Parathyroid adenoma (tissue), 2 donors: ENCODE data around the gene ABCC12.

Experiments
- H2AFZ ChIP-seq: fragments of 300-600 bp; sonication (generic); one replicate; pipeline ENCODE4 v1.7.0; 2017; ENCODE audit warnings: antibody characterized with exemption, mild to moderate bottlenecking
- H3K27ac ChIP-seq: fragments of 300-600 bp; sonication (generic); one replicate; pipeline ENCODE4 v1.7.0; 2017
- H3K27me3 ChIP-seq: fragments of 300-600 bp; sonication (generic); one replicate; pipeline ENCODE4 v1.7.0; 2017; ENCODE audit warnings: low read length; ENCODE audit not compliant: control insufficient read depth, insufficient read depth
- H3K36me3 ChIP-seq: fragments of 300-600 bp; sonication (generic); one replicate; pipeline ENCODE4 v1.7.0; 2017; ENCODE audit warnings: low read length; ENCODE audit not compliant: control insufficient read depth, insufficient read depth
- H3K4me1 ChIP-seq: fragments of 300-600 bp; sonication (generic); one replicate; pipeline ENCODE4 v1.7.0; 2017; ENCODE audit warnings: control low read depth
- H3K4me2 ChIP-seq: fragments of 300-600 bp; sonication (generic); one replicate; pipeline ENCODE4 v1.7.0; 2017; ENCODE audit warnings: low read length
- H3K4me3 ChIP-seq: fragments of 300-600 bp; sonication (generic); one replicate; pipeline ENCODE4 v1.7.0; 2017; ENCODE audit warnings: low read depth, low read length
- H3K79me2 ChIP-seq: fragments of 300-600 bp; sonication (generic); one replicate; pipeline ENCODE4 v1.7.0; 2017; ENCODE audit warnings: control low read depth
- H3K9ac ChIP-seq: fragments of 300-600 bp; sonication (generic); one replicate; pipeline ENCODE4 v1.7.0; 2017; ENCODE audit warnings: mild to moderate bottlenecking
- H3K9me3 ChIP-seq: fragments of 300-600 bp; sonication (generic); one replicate; pipeline ENCODE4 v1.7.0; 2017; ENCODE audit warnings: low read length; ENCODE audit not compliant: control insufficient read depth
- CTCF ChIP-seq: fragments of 300-600 bp; sonication (generic); IDR thresholded peaks from one replicate; pipeline ENCODE4 v1.7.0; 2017; ENCODE audit warnings: antibody characterized with exemption, mild to moderate bottlenecking
- donor health status: primary hyperparathyroidism.

The ABCC12 gene

DNA sequence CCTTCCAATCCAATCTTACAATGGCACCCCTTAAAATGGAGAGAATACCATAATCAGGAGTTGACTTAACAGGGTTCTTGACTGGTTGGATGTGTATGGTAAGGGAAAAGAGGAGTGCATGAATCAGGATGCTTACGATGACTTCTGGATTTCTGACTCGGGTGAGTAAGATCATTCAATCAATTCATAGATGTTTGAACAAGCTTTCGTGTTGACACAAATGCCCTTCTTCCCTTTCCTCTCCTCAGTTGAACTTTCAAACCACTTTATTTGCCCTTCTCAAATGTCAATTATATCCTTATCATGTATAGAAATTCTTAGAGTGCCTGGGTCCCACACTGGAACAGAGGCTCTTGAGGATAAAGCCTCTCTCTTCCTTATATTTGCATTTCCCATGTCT, 25.9 kb downstream of the ABCC12 start:
- Histone ChIP-seq H3K36me3 (no peaks in the 10 kb centered on the region), H3K4me3 (no peak overlapping the region), H3K4me1 (no peaks in the 10 kb centered on the region), H2AFZ (no peak overlapping the region), H3K9ac (no peak overlapping the region), H3K4me2 (no peak overlapping the region), H3K27ac (no peak overlapping the region), H3K27me3 (no peaks in the 10 kb centered on the region), H3K79me2 (no peaks in the 10 kb centered on the region), H3K9me3 (no peaks in the 10 kb centered on the region)
- no peak for TF ChIP-seq CTCF

DNA sequence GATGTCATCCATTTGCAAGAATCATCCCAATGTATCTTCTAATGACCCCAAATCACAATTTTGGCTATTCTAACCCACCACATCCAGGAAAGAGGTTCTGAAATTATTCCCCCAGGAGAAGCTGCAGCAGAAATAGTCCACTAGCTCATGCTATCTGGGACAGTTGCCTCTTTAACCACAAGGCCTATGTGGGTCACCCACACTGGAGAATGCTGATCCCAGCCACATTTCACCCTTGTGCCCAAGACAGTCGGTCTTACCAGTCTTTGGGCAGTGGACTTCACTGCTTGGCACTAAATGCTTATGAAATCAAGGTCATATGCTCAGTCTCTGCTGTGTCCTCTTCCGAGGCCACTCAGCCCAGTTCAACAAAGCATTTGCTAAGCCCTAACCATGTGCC, 27.0 kb downstream of the ABCC12 start:
- Histone ChIP-seq H3K36me3 (no peaks in the 10 kb centered on the region), H3K4me2 (no peak overlapping the region), H3K9me3 (no peaks in the 10 kb centered on the region), H3K4me3 (no peak overlapping the region), H3K27ac (no peak overlapping the region), H2AFZ (no peak overlapping the region), H3K9ac (no peak overlapping the region), H3K79me2 (no peaks in the 10 kb centered on the region), H3K4me1 (no peaks in the 10 kb centered on the region), H3K27me3 (no peaks in the 10 kb centered on the region)
- no peak for TF ChIP-seq CTCF

DNA sequence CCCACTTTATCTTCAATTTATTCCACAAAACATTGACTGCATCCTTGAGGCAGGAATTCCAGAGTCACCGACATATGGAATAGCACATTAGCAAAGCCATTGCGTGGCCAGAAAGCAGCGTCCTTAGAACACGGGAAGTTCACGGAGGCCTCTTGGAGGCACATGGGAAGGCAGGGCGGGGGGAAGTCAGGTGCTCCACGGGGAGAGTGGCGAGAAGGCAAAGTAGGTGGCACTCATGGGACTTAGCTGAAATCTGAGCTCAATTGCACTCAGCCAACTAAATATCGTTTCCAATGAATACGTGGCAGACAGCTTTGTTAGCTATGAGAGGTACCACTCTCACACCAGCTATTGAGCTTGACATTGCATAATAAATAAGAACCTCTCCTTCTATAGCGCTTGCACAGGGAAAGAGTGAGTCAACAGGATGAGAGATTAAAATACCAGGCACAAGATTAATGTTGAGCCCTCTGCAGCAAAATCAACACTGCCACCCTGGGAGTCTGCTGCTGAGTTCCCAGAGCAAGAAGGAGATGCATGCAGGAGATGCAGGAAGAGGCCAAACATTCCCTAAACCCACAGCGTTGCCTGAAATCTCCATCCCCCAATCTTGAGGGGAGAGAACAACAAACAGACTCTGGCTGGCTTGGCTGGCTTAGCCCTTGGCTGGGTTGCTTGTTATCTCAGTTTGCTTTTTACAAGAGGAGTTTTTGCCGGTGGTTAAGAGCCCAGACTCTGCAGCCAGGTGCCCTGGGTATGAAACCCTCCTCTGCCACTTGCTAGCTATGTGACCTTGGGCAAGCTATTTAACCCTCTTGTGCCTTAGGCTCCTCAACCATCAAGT, 28.8 kb downstream of the ABCC12 start:
- H3K4me2 ChIP-seq, result no peak overlapping the region
- no peak for TF ChIP-seq CTCF
- no peaks in the 10 kb centered on the region for H3K4me1 ChIP-seq
- H3K27ac ChIP-seq, result no peak overlapping the region
- H3K4me3 ChIP-seq, result no peak overlapping the region
- H2AFZ ChIP-seq, result no peak overlapping the region
- H3K9me3 ChIP-seq, result no peaks in the 10 kb centered on the region
- H3K27me3 ChIP-seq, result no peaks in the 10 kb centered on the region
- no peaks in the 10 kb centered on the region for H3K36me3 ChIP-seq
- no peaks in the 10 kb centered on the region for H3K79me2 ChIP-seq
- H3K9ac ChIP-seq, result no peak overlapping the region

- Histone ChIP-seq H3K27ac (no peak overlapping the region), H3K79me2 (no peaks in the 10 kb centered on the region), H2AFZ (no peak overlapping the region), H3K9ac (no peak overlapping the region), H3K4me2 (no peak overlapping the region), H3K27me3 (no peaks in the 10 kb centered on the region), H3K4me3 (no peak overlapping the region), H3K9me3 (no peaks in the 10 kb centered on the region), H3K4me1 (no peaks in the 10 kb centered on the region), H3K36me3 (no peaks in the 10 kb centered on the region)
- no peak for TF ChIP-seq CTCF
Observed at GRCh38 chr16:48125888-48126287, 29.9 kb downstream of the ABCC12 start.

DNA sequence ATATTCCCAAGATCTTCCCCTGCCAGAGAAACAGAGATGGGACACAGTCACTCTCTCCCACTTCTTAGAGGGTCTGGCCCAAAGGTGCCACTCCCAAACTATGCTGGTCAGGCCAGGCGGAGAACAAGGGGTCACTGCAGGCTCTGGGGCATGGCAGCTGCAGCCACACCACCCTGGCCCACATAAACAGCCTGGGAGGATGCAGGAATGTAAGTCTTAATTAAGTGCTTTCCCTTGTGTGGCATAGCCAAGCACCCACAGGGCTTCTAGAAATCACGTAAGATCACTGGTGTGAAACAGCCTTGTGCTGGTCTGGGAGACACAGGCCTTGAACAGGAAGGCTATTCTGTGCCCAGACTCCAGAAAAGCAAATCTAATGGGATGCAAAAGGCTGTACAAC, 31.5 kb downstream of the ABCC12 start:
- no peak overlapping the region for H3K27ac ChIP-seq
- no peaks in the 10 kb centered on the region for H3K36me3 ChIP-seq
- TF ChIP-seq CTCF, result no peak
- no peaks in the 10 kb centered on the region for H3K4me1 ChIP-seq
- H3K4me3 ChIP-seq, result no peak overlapping the region
- no peaks in the 10 kb centered on the region for H3K79me2 ChIP-seq
- no peak overlapping the region for H3K9ac ChIP-seq
- no peaks in the 10 kb centered on the region for H3K9me3 ChIP-seq
- no peaks in the 10 kb centered on the region for H3K27me3 ChIP-seq
- no peak overlapping the region for H2AFZ ChIP-seq
- no peak overlapping the region for H3K4me2 ChIP-seq
